GM21381 (cell line): Measurements from ENCODE around the gene EPB41L1.

Experiments
- ATAC-seq: cut with Tn5 transposase; IDR thresholded peaks from one replicate; pipeline ENCODE4 v1.9.1; 2021; ENCODE audit warnings: mild to moderate bottlenecking, moderate library complexity; ENCODE audit not compliant: unreplicated experiment

EPB41L1 gene

DNA sequence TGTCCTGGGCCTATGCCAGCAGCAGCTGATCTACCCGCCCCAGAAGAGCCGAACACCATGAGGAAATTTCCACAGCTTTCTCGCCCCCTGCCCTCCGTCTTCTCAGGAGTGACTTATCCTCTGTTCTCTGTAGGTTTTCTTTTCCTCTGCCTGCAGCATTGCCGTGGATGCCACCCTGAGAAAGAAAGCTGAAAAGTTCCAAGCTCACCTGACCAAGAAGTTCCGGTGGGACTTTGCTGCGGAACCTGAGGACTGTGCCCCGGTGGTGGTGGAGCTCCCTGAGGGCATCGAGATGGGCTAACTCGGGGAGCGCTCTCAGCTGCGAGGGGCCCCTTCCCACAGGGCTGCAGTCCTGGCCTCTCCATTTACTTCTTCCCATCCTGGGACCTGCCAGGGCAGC is 100.9 kb downstream of the EPB41L1 start:
- no peak for ATAC-seq

DNA sequence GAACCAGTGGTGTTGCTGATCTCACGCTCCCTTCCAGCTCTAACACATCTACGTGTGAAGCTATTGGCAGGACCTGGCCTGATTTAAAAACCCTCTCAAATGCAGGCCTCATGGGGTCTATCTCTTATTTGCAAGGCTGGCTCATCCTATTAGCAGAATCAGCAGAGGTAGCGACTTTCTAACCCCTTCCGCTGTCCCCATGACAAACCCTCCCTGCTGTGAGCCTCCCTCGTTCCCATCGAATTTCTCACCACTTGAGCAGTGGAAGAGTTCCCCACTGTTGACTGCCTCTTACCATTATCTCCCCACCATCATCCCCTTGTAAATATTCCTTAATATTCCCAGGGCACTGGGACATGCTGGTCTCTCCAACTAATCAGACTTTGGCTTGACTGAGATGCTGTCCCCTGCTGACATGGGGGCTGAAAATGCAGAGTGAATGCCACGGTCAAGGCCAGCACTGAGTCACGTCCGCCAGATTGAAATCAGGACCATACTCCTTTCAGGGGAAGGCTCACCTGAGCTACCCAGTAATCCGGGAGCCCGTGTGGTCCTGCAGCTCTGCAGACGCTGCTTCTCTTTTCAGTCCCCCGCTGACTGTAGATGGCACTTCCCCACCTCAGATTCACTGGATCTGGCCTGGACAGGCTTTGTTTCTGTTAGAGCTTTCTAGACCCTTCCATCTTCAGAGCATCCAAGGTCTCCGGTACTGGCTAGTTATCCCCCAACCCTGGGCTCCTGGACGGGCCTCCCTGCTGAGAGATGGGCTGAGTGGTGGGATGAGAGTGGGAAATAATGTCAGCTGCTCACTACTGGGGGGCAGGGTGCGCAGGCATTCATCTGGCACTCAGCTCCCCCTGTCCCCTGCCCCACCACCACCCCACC is 104.9 kb downstream of the EPB41L1 start:
- no peak for ATAC-seq

DNA sequence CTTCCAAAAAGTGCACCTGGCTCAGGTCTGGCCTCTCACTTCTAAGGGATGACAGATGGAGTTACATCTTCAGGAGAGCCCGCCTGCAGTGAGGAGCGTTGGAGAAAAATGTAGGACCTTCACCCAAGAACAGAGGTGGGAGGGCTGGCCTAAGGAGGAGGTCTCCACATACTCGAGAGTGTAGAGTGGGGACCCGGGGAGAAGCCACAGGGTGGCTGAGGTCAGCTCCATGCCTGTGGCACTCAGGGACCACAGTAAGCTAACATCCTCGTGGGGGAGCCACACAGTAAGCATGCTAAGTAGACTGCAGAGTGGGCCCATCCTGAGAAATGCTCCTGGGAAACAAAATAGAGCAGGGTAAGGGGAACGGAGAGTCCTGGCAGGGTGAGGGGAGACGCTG is 105.8 kb downstream of the EPB41L1 start:
- ATAC-seq, result no peak

DNA sequence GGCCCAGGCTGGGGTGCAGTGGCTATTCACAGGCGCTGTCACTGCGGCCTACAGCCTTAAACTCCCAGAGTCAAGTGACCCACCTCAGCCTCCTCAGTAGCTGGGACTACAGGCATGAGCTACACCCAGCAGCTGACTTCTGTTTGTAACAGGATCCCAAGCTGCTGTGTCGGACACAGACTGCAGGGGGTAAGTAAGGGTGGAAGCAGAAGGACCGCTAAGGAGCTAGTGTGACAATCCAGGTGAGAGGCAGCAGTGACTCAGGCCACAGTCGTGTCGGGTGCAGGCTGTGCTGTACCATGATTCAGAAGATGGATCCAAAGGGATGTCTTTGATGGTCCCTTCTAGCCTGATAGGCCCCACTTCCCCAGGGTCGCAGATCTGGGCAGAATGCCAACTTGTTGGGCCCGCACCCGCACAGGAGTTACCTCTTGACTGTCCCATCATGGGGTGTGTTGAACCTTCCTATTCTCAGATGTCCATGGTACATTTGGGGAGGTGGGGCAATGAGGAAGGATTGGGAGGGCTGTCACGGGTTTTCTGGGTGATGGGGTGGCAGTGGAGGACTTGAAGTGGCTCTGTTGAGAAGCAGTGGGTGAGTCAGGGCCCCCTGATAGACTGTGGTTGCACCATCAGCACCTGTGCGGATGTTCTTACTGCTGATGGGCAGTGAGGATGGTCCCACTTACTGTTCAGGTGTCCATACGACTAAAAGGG is 107.0 kb downstream of the EPB41L1 start:
- ATAC-seq, result no peak

DNA sequence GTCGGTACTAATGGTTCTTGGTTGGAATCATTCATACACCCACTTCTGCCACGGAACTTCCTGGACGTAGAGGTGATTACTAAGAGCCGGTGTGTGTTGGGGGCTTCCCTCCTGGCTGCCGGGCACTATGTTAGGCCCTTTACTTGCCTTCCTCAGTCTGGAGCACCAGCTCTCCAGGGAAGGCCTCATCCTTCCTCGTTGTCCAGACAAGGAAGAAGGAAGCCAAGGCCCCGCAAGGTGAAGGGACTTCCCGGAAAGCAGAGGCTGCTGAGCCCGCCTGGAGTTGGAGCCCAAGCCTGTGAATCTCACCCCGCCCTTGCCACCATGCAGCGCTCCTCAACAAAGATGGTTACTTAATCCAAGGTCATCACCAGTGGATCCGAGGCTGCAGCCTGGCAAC is 107.9 kb downstream of the EPB41L1 start:
- ATAC-seq, result no peak

DNA sequence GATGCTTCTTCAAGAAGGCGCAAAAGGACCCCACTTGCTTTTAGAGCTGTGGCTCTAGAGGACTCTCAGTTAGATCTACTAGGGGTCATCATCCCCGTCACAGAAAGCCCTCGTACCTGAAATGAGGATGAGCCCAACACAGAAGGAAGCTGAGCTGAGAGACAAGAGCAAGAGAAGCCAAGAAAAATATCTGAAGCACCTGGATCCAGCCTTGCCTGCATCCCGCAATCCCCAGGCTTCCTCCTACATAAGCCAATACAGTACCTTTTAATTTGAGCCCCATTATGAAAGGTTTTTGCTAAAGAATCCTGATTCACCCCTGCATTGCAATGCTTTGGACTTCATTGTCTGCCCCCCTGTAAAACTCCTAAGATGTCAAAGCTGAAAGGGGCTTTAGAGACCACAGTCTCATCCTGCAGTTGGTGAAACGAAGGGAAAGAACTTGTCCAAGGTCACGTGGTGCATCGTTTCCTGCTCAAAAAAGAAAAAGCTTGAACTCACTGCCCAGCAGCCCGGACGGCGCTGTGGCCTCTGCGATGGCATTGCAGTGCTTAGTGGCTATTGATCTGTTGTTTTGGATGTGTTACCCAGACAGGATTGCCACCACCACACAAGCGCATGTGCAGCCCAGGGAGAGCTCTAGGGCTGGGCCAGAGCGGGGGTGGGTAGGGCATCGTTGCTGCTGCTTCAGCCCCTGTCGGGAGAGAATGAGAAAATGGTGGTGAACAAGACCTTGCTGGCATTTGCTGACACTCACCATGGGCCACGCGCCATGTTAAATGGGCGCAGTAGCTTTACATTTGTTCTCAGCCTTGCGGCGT is 110.1 kb downstream of the EPB41L1 start:
- no peak for ATAC-seq

DNA sequence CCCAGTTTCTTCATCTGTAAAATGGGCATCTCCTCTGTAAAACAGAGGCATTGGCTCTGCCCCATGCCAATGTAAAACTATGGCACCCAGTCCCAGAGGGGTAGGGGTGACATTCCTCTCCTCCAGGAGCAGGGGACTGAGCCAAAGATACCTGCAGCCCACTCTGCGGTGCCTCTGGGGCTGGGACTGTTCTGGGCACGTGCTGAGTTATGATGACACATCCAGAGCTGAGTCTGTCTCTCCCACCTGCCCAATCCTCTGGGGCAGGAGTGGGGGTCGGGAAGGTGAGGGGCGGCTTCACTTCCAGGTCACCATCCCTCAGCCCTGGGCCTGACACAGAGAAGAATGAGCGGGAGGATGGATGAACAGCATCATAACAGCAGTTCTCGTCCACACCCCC is 111.6 kb downstream of the EPB41L1 start:
- ATAC-seq, result no peak

DNA sequence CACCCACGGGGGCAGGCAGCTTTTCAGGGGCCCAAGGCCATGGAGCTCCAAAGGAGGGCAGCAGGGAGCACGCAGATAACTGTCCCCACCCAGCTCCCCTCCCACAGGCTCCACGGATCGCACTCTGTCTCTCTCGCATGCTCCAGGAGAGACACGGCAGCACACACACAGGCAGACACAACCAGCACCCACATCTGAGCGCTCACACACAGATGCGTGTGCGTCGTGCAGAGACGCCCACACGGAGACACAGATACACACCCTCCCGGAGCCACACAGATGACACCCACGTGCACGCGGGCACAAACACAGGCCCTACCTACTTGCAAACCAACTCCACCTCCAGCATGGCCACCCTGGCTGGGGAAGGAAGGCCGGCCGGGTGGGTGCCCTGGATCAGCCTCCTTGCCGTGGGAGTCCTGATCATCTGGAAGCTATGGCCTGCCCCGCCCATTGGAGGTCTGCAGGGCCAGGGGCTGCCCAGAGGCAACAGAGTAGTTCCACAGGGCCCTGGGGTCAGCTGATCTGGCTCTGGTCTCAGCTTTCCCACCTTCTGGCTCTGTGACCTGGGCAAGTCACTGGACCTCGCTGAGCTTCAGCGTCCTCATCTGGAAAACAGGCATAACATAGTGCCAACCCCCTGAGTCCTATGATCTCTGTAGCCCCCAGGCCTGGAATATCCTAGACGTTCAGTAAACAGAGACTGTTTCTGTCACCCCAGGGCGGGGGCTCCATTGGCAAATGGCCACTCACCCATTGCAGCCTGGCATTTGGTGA is 113.3 kb downstream of the EPB41L1 start:
- ATAC-seq, result no peak

DNA sequence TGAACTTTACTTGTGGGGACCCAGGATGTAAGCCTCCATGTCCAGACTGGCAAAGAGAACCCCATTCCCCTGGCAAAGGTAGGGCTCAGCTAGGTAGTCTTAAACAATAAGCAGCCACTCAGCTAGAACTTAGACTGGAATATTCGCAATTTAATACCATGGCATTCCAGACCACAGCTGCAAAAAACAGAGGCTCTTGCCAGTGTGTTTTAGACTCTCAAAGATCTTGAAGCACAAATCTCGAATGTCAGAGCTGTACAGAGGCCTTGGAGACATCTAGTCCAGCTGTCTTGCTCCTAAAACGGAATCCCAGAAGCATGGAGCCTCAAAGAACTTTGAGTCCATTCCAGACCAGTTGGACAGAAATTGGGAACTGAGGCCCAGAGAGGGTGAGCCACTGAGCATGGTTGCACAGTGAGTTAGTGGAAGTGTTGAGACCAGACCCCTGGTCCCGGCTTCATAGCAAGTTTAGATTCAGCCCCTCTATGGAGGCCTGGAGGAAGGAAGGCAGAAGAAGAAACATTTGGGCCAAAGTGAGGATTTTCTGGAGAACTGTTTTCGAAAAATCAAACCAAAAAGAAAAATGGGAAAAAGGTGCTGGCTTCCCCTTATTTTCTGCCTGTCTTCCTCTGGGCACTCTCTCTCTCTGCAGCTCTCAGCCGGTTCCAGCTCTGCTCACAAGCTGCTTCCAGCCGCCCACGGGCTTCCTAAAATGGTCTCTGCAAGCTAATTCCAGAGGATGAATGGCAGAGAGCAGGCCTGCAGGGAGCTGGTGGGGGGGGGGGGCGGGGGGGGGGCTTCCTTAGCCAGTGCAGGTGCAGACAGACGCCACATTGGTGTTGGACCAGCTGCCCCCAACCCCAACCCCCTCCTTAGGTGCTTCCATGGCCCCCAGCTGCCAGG is 114.2 kb downstream of the EPB41L1 start:
- no peak for ATAC-seq

DNA sequence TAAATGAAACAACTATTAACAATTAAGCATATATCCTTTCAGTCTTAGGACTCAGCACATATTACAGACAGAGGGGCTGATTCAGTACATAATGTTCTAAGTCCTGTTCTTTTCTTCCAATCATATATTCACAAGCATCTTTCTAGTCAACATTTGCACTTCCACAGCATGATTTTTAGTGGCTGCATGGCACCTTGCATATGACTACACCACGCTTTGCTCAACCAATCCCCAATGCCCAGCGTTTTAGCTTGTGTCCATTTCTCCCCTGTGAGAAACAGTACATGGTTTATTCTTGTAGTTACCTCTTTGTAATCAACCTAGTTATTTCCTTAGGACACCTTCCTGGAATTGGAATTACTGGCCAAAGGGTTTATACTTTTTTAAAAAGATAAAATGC is 115.0 kb downstream of the EPB41L1 start:
- no peak for ATAC-seq

DNA sequence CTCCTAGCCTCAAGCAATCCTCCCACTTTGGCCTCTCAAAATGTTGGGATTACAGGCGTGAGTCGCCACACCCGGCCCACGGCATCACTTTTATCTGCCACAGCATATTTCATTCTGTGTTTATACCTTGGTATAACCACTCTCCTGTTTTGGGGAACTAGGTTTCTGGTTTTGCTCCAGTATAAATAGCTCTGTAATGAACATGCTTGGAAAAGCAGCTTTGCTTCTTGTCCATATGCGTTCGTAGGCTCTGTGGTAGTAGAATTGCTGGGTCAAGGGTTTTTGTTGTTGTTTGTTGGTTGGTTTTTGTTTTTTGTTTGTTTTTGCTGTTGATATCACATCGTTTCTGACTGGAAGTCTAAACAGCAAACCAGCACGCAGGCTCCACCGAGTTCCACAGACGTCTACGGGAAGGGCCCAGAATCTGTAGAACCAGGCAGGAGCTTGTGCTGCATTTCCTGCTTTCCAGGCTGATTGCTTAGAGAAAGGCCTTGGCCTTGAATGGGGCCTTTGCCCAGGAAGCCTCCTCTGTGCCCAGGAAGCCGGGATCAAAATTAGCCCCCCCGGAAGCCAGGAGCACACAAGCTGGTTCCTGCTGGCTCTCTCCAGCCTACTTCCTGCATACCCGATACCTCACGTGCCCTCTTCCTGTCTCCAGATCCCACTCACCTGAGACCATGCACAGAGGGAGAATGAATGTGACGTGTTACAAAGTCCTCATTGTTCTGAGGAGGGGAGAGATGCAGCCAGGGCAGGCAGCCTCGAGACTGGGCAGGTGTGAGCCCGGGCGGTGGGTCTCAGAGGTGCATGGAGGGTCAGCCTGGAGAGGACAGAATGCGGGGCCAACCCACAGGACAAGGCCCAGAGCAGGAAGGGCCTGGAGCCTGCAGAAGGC is 116.5 kb downstream of the EPB41L1 start:
- ATAC-seq, result no peak

DNA sequence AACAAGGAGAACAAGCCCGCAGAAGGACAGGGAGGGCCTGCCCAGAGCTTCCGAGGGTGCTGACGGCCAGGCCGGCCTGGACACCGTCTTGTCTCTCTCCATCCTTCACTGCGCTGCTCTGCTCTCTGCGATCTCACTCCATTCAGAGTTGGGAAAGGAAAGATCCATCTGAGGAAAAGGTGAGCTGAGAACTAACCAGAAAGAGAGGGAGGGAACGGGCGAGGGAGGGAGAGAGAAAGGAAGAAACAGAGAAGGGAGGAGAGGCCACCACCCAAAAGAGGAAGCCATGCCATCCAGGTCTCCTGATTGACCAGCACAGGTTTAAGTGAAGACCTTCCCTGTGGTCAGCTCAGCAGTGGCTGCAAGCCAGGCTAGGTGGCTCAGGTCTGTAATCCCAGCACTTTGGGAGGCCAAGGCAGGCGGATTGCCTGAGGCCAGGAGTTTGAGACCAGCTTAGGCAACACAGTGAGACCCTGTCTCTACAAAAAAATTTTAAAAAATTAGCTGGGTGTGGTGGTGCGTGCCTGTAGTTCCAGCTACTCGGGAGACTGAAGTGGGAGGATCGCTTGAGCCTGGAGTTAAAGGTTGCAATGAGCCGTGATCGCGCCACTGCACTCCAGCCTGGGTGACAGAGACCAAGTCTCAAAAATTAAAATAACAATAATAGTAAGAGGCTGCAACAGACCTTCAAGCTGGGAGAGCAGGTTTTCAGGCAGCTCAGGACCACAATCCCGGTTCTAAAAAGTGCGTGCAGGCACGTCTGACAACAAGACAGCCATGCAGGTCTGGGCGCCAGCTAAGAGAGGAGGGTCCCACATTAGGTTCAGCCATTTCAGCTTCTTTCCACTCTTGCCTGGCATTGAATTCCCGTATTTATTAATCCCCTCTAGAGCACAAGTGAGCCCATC is 117.4 kb downstream of the EPB41L1 start:
- ATAC-seq, result no peak

DNA sequence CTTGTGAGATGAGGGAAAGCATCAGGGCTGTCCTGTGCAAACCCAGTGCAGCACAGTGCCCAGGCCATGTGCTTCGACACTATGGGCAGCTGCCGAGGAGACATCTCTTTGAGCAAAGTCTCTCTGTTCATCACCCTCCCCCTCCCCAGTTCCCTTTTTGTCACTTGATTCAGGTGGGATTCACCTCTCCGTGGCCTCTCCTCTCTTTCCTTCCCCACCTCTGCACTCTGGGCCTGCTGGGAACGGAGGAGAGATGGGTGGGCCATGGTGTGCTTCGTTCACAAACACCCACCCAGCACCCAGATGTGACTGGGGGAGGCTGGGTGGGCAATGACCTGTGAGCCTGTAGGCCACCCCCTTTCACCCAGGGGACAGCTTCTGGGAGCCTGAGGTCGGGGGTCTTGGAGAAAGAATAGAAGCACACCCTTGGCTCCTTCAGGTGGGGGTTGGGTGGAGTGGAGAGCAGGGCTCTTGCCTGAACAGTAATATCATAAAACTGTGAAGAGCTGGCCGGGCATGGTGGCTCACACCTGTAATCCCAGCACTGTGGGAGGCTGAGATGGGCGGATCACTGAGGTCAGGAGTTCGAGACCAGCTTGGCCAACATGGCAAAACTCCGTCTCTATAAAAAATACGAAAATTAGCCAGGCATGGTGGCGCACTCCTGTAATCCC is 118.1 kb downstream of the EPB41L1 start:
- ATAC-seq, result no peak

DNA sequence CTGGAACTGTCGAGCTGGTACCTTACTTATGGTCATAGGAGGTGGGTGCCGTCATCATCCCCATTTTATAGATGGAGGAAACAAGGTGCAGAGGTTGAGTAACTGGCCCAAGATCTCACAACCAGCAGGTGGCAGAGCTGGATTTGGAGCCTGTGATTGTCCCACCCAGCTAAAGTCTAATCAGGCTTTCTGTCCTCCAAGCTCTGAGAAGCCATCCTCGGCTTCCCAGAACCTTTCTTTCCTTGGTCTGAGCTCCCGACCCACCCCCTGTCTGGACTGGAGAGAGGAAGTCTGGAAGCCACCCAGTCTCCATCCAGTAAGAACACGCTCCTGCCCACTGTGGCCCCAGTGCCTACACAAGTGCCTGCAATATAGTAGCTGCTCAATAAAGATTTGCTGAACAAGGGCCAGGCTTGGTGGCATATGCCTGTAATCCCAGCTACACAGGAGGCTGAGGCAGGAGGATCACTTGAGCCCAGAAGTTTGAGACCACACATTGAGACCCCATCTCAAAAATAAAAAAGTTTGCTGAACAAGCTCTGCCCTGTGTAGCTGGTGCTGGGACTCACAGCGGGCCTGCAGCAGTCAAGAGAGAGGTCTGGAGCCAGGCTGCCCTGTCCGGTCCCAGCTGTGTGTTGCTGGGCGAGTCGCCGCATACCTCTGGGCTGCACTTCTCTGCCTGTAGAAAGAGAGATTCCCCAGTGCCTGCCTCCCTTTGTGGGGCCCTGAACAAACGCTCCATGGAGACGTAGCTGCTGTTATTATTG is 119.1 kb downstream of the EPB41L1 start:
- no peak for ATAC-seq

DNA sequence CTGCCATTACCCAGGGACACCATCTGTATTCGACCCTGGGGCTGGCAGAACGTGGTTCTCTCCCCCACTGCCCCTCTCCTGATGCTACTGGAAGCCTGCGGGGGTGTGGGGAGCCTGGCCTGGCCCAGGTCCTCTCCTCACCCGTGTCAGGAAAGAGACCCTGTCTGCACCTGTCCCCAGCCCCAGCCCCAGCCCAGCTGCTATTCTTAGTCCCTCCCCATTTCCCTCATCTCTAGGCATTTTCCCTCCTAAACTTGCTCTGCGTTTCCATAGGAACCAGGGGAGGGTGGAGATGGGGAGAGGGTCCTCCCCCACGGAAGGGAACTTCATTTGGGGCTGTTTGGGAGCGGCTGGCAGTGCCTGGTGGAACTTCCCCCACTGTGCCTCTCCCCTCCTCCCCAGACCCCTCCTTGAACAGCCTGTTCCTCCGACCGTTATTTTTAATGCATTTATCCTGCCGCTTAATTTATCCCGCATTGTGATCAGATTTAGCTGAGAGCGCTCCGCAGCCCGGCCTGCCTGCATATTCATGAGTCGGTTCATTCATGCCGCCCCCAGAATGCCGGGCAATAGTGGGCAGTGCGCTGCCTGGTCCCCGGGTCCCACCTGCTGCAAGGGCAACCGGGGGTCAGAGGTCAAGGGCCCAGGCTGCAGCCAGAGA is 119.8 kb downstream of the EPB41L1 start:
- ATAC-seq, result no peak

DNA sequence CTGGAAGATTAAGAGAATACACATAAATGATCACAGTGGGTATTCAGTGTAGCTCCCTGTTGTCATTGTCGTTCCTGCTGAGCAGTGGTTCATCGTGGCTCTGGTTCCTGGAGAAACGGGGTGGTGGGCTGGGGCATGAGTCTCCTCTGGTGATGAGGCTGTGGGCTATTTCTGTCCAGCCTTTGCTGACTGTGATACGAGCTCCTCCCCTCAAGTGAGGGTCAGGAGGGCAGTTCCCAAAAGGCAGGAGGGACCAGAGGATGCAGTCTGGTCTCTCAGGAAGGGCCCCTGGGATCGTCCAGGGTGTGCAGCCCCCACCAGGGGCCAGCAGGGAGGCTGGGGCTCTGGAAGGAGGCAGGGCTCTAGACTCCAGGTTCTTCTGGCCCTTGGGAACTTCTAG is 120.5 kb downstream of the EPB41L1 start:
- no peak for ATAC-seq
